A549 (cell line): ENCODE results near the gene ZSCAN10. TPM values are rescaled to one million over a fixed set of nuclear protein-coding genes. Genes with fewer than 3 reads are reported as not detected.
"Not testable (repeated sequence)": the region's sequence is repeated elsewhere in the genome, so short reads cannot be mapped to it uniquely, and the experiment has no call there.

Experiments
- ATAC-seq, 2 experiments: fragments of 200-7000 bp in 1 of 2; fragments of >200 bp in 1 of 2; cut with Nextera tagmentation in 1 of 2; cut with Tn5 transposase in 1 of 2; 3 replicates each; pipeline versions ENCODE4 v1.8.0 to v1.9.1; 2018 to 2020; ENCODE audit warnings: mild to moderate bottlenecking in 1 of 2, moderate library complexity in 1 of 2
- CTCF ChIA-PET: fragments of 300-600 bp; sonication (Branson Sonifier 250); formaldehyde crosslinking; extraction: SDS; loops from one replicate; lab custom pipeline; 2021; ENCODE audit warnings: antibody characterized with exemption, inconsistent platforms; lab: Yijun Ruan, JAX
- POLR2A ChIA-PET: fragments of 350-600 bp; formaldehyde crosslinking; extraction: SDS; loops from one replicate; lab custom pipeline; 2021; ENCODE audit warnings: antibody characterized with exemption, inconsistent platforms; lab: Yijun Ruan, JAX
- DNase-seq, 2 experiments: peaks; one replicate each; pipeline versions ENCODE4 v3.0.0 to v3.0.0-alpha.2; 2011 to 2016; ENCODE audit warnings: low read depth in 1 of 2, low spot score in 1 of 2
- FAIRE-seq: peaks from 2 replicates; lab custom pipeline; 2011; peaks lifted over from hg19 to GRCh38; lab: Jason Lieb, UNC
- H3K27ac ChIP-seq, 2 experiments: fragments of >200 bp; sonication (Bioruptor Twin); formaldehyde crosslinking; 3 replicates each; pipeline ENCODE4 v1.5.1; 2016 to 2017
- H3K4me1 ChIP-seq: fragments of >200 bp; sonication (Bioruptor Twin); formaldehyde crosslinking; 3 replicates; pipeline ENCODE4 v1.6.1; 2016
- H3K4me2 ChIP-seq: fragments of >200 bp; sonication (Bioruptor Twin); formaldehyde crosslinking; 3 replicates; pipeline ENCODE4 v1.6.1; 2016
- H3K4me3 ChIP-seq: fragments of >200 bp; sonication (Bioruptor Twin); formaldehyde crosslinking; 3 replicates; pipeline ENCODE4 v1.5.1; 2016
- H3K9me3 ChIP-seq: fragments of >200 bp; sonication (Bioruptor Twin); formaldehyde crosslinking; 3 replicates; pipeline ENCODE4 v1.6.1; 2016
- CBX8 ChIP-seq: fragments of 200-600 bp; sonication (generic); IDR thresholded peaks from 2 replicates; pipeline ENCODE4 v1.6.1; 2016
- CHD4 ChIP-seq: fragments of 200-600 bp; sonication (generic); IDR thresholded peaks from 2 replicates; pipeline ENCODE4 v1.6.1; 2016; ENCODE audit warnings: antibody characterized with exemption, mild to moderate bottlenecking, borderline replicate concordance
- HOXA7 ChIP-seq: fragments of 250-450 bp; sonication (Bioruptor Pico); IDR thresholded peaks from 2 replicates; pipeline ENCODE4 v1.5.0; 2020; ENCODE audit warnings: mild to moderate bottlenecking, moderate library complexity
- JUNB ChIP-seq: fragments of >200 bp; sonication (Bioruptor Twin); formaldehyde crosslinking; IDR thresholded peaks from 2 replicates; pipeline ENCODE4 v1.6.1; 2016
- KDM1A ChIP-seq: fragments of 200-600 bp; sonication (generic); IDR thresholded peaks from 2 replicates; pipeline ENCODE4 v1.6.1; 2016; ENCODE audit warnings: low read depth, mild to moderate bottlenecking
- MAZ ChIP-seq: fragments of 150-350 bp; IDR thresholded peaks from 2 replicates; pipeline ENCODE4 v1.6.1; 2014; ENCODE audit warnings: antibody characterized with exemption, low read depth, low read length, borderline replicate concordance
- NFE2L2 ChIP-seq: fragments of 150-350 bp; conservative IDR thresholded peaks from 2 replicates; pipeline ENCODE4 v1.6.1; 2014; ENCODE audit warnings: low read length
- PHF8 ChIP-seq: fragments of 200-600 bp; sonication (generic); IDR thresholded peaks from 2 replicates; pipeline ENCODE4 v1.6.1; 2016; ENCODE audit warnings: low read depth, mild to moderate bottlenecking, antibody characterized with exemption, moderate library complexity, borderline replicate concordance
- RFX5 ChIP-seq: fragments of 450-650 bp; IDR thresholded peaks from 2 replicates; pipeline ENCODE4 v1.7.1; 2014; ENCODE audit warnings: antibody characterized with exemption, mild to moderate bottlenecking, moderate library complexity
- TP53 ChIP-seq: fragments of 250-450 bp; sonication (Bioruptor Pico); IDR thresholded peaks from 2 replicates; pipeline ENCODE4 v1.5.0; 2021; ENCODE audit warnings: mild to moderate bottlenecking, moderate library complexity
- WGBS: methylation state at CpG from one replicate; pipeline ENCODE4 v1.1.6; 2017; ENCODE audit errors: missing lambda C conversion rate; 5-methylcytosine and 5-hydroxymethylcytosine counted together
- polyA plus RNA-seq, 4 experiments: library from polyadenylated mRNA; depleted of rRNA in 3 of 4; stranded (reverse); fragments of >200 nt; fragmentation: RNase III in 1 of 4; extraction: RNeasy Plus Mini Kit Qiagen cat#74134 plus additional on column Dnase treatment in 1 of 4; gene quantifications; 2 replicates in 3 of 4; 3 replicates in 1 of 4; pipeline ENCODE4 v1.2.3, GENCODE V29; 2011 to 2017
- TF ChIP-seq, protein P1 (sequence below): fragments of 450-650 bp; IDR thresholded peaks from 2 replicates; pipeline ENCODE4 v1.6.1; 2014; ENCODE audit warnings: antibody characterized with exemption
- TF ChIP-seq, protein P2 (sequence below): fragments of 250-450 bp; sonication (Bioruptor Pico); IDR thresholded peaks from 2 replicates; pipeline ENCODE4 v1.5.0; 2020; ENCODE audit warnings: low read depth, mild to moderate bottlenecking, moderate library complexity
- TF ChIP-seq, protein P3 (sequence below): fragments of >200 bp; sonication (Bioruptor Twin); formaldehyde crosslinking; IDR thresholded peaks from 3 replicates; pipeline ENCODE4 v1.6.1; 2016
- TF ChIP-seq, protein P4 (sequence below): IDR thresholded peaks from 2 replicates; pipeline ENCODE4 v1.6.1; 2012
- TF ChIP-seq, protein P5 (sequence below): fragments of >200 bp; sonication (Bioruptor Twin); formaldehyde crosslinking; IDR thresholded peaks from 3 replicates; pipeline ENCODE4 v1.5.1; 2016
- TF ChIP-seq, protein P6 (sequence below): IDR thresholded peaks from 2 replicates; pipeline ENCODE4 v1.6.1; 2012; ENCODE audit warnings: low read depth, borderline replicate concordance

Gene ZSCAN10
- polyA plus RNA-seq, 2 of the 4 experiments (the other 2 are of a cell fraction) = 0.08 TPM; not detected in 1

DNA sequence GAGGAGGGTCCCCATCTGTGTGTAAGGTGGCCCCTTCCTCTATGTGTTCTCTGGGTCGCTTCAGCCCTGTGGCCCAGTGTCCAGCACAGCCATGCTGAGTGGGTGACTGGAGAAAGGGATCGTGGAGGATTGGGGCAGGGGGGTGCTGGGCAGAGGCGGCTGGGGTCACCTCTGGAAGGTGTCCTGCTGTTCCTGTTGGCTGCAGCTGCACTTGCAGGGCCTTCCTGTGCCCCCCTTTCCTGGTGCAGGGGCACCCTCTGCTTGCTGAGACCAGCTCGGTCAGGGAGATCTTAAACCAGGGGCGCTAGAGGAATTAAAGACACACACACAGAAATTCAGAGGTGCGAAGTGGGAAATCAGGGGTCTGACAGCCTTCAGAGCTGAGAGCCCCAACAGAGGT, 22.5 kb downstream of the ZSCAN10 start (continued):
- no peak for TF ChIP-seq CHD4
- TF ChIP-seq JUNB = no peak
- TF ChIP-seq, protein P1, sequence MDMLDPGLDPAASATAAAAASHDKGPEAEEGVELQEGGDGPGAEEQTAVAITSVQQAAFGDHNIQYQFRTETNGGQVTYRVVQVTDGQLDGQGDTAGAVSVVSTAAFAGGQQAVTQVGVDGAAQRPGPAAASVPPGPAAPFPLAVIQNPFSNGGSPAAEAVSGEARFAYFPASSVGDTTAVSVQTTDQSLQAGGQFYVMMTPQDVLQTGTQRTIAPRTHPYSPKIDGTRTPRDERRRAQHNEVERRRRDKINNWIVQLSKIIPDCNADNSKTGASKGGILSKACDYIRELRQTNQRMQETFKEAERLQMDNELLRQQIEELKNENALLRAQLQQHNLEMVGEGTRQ = no peak

DNA sequence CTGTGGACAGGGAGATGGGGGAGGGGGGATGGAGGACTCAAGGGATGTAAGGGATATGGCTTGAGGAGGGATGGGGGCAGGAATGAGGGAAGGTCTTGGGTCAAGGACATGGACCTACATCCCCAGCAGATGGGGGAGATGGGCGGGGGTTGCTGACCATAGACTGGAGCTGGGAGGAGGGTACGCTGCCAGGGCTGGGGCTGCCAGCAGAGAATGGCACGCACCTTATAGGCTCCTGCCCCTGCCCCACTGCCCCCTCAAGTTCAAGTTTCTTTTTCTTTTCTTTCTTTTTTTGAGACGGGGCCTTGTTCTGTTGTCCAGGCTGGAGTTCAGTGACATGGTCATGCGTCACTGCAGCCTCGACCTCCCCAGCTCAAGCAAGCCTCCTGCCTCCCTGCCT, 23.1 kb downstream of the ZSCAN10 start:
- POLR2A ChIA-PET = not testable (repeated sequence)
- WGBS = 73% methylated on average over 6 of the region's 6 CpGs
- CTCF ChIA-PET = interaction anchor here (0.6 to 4.0 kb wide), 4 partner anchors 12 to 21 kb away, joined by 3 to 29 read pairs (median 3); no protein-coding TSS in a partner anchor

DNA sequence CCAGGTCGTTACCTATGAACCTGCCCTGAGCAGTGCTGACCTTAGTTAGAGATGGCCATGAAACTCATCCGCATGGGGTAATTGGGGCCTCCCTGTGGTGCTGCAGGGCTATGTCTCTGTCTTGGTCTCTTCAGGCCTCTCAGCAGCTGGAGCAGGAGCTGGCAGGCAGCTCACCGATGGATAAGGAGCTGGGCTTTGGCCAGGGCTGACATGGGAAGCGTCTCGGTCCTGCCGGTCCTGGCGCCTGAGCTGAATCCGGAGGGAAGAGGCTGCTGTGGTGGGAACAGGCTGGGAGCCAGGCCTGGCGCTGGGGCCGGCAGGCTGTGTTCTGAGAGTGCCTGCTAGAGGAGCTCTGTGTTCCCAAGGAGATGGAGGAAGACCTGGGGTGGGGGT, 23.6 kb downstream of the ZSCAN10 start:
- 62% methylated on average over 9 of the region's 10 CpGs for WGBS
- CTCF ChIA-PET = interaction anchor here (1.0 to 4.0 kb wide), 4 partner anchors 12 to 45 kb away, joined by 3 to 29 read pairs (median 3); no protein-coding TSS in a partner anchor
- TF ChIP-seq, protein P2, sequence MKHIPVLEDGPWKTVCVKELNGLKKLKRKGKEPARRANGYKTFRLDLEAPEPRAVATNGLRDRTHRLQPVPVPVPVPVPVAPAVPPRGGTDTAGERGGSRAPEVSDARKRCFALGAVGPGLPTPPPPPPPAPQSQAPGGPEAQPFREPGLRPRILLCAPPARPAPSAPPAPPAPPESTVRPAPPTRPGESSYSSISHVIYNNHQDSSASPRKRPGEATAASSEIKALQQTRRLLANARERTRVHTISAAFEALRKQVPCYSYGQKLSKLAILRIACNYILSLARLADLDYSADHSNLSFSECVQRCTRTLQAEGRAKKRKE (CRISPR knock-in tag) = no peak
- TF ChIP-seq HOXA7 (CRISPR knock-in tag) (no peak), TP53 (no peak), RFX5 (no peak), PHF8 (no peak), KDM1A (no peak), NFE2L2 (no peak), MAZ (no peak), CBX8 (no peak)
- TF ChIP-seq, protein P3, sequence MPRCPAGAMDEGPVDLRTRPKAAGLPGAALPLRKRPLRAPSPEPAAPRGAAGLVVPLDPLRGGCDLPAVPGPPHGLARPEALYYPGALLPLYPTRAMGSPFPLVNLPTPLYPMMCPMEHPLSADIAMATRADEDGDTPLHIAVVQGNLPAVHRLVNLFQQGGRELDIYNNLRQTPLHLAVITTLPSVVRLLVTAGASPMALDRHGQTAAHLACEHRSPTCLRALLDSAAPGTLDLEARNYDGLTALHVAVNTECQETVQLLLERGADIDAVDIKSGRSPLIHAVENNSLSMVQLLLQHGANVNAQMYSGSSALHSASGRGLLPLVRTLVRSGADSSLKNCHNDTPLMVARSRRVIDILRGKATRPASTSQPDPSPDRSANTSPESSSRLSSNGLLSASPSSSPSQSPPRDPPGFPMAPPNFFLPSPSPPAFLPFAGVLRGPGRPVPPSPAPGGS = no peak
- TF ChIP-seq, protein P4, sequence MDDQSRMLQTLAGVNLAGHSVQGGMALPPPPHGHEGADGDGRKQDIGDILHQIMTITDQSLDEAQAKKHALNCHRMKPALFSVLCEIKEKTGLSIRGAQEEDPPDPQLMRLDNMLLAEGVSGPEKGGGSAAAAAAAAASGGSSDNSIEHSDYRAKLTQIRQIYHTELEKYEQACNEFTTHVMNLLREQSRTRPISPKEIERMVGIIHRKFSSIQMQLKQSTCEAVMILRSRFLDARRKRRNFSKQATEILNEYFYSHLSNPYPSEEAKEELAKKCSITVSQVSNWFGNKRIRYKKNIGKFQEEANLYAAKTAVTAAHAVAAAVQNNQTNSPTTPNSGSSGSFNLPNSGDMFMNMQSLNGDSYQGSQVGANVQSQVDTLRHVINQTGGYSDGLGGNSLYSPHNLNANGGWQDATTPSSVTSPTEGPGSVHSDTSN = no peak
- TF ChIP-seq, protein P5, sequence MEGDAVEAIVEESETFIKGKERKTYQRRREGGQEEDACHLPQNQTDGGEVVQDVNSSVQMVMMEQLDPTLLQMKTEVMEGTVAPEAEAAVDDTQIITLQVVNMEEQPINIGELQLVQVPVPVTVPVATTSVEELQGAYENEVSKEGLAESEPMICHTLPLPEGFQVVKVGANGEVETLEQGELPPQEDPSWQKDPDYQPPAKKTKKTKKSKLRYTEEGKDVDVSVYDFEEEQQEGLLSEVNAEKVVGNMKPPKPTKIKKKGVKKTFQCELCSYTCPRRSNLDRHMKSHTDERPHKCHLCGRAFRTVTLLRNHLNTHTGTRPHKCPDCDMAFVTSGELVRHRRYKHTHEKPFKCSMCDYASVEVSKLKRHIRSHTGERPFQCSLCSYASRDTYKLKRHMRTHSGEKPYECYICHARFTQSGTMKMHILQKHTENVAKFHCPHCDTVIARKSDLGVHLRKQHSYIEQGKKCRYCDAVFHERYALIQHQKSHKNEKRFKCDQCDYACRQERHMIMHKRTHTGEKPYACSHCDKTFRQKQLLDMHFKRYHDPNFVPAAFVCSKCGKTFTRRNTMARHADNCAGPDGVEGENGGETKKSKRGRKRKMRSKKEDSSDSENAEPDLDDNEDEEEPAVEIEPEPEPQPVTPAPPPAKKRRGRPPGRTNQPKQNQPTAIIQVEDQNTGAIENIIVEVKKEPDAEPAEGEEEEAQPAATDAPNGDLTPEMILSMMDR = no peak
- TF ChIP-seq, protein P6, sequence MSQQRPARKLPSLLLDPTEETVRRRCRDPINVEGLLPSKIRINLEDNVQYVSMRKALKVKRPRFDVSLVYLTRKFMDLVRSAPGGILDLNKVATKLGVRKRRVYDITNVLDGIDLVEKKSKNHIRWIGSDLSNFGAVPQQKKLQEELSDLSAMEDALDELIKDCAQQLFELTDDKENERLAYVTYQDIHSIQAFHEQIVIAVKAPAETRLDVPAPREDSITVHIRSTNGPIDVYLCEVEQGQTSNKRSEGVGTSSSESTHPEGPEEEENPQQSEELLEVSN = no peak
- no peaks in the 10 kb centered on the region for H3K4me1 ChIP-seq
- H3K4me2 ChIP-seq = no peak overlapping the region
- ATAC-seq (no peak; a peak in 2 of 6 replicates), DNase-seq (no peak), FAIRE-seq (no peak)
- POLR2A ChIA-PET = no interaction called here
- no peak overlapping the region for H3K27ac ChIP-seq
- no peaks in the 10 kb centered on the region for H3K9me3 ChIP-seq
- H3K4me3 ChIP-seq = no peak overlapping the region

More for the DNA sequence above, 23.1 kb downstream of the ZSCAN10 start:
- not testable (repeated sequence) for ATAC-seq, H3K4me3 ChIP-seq, H3K9me3 ChIP-seq, H3K27ac ChIP-seq, H3K4me1 ChIP-seq, FAIRE-seq, DNase-seq, H3K4me2 ChIP-seq
